ENCODE measurements around the gene CD24. TPM values are rescaled to one million over a fixed set of nuclear protein-coding genes. Genes with fewer than 3 reads are reported as not detected.

CD24 gene
- total and polyA plus RNA-seq, 2 of the 8 experiments (the other 6 are each of a cell fraction or from before 2014, with no cell fraction given) = 2,134 to 2,327 TPM

DNA sequence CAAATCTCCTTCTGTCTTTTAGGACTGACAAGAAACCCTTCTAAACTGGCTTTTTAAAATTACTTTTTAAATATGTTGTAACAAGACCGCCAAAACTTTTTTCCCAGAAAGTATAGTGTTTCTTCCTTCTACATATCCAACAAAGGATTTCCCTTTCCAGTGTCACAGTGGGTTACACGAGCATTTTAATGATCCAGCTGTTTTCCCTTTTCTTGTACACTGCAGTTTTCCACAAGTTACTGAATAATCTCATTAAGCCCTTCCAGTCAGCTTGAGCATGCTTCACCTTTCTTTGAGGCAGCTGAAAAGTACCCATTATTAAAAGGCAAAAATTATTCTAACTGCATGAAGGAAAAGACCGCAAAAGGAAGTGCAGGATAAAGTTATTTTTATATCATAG, 48.6 kb downstream of the CD24 start:
- H2AFZ ChIP-seq (ENCODE audit: low read length) = no peak overlapping the region
- H3K9me3 ChIP-seq (ENCODE audit: insufficient read depth in 2 of 2, low read depth in 1 of 2, low read length in 1 of 2) = no peaks in the 10 kb centered on the region
- H3K27ac ChIP-seq (ENCODE audit: low read depth, low read length) = no peak overlapping the region
- no peak overlapping the region for H4K5ac ChIP-seq (ENCODE audit: insufficient read length, low read depth, low read length)
- H2AK5ac ChIP-seq (ENCODE audit: low read depth, low read length) = no peak overlapping the region
- no peak for DNase-seq (ENCODE audit: low read depth in 1 of 2, low spot score in 2 of 2)
- no peak overlapping the region for H2BK20ac ChIP-seq (ENCODE audit: low read length)
- H2BK12ac ChIP-seq (ENCODE audit: low read depth, low read length) = no peak overlapping the region
- no peaks in the 10 kb centered on the region for H3K27me3 ChIP-seq (replicated peaks in 1 of 4; ENCODE audit: control insufficient read depth in 3 of 4, extremely low read depth in 1 of 4, insufficient read depth in 3 of 4, low read length in 3 of 4)
- no peak overlapping the region for H2BK5ac ChIP-seq (ENCODE audit: low read depth, low read length)
- H3K56ac ChIP-seq (replicated peaks; ENCODE audit: insufficient read length, low read depth, low read length) = no peak overlapping the region
- peaks cover 0 to 4% (median 0%) of the 10 kb centered on the region in 4 experiments; a peak in 3 of 7 replicates for H3K4me1 ChIP-seq (replicated peaks in 1 of 4; ENCODE audit: control insufficient read depth in 3 of 4, insufficient read depth in 4 of 4, low read length in 3 of 4)
- H4K20me1 ChIP-seq (replicated peaks in 1 of 2; ENCODE audit: control insufficient read depth in 1 of 2, insufficient read depth in 2 of 2, low read length in 2 of 2) = no peaks in the 10 kb centered on the region
- no peak overlapping the region for H2BK15ac ChIP-seq (ENCODE audit: low read length)
- H4K91ac ChIP-seq (replicated peaks; ENCODE audit: insufficient read length, low read length) = no peak overlapping the region
- H3K23ac ChIP-seq (ENCODE audit: insufficient read length) = no peak overlapping the region
- no peaks in the 10 kb centered on the region for H3K79me1 ChIP-seq (ENCODE audit: low read depth, low read length)
- WGBS, 2 experiments (ENCODE audit: extremely low coverage in 1 of 2, insufficient coverage in 1 of 2, insufficient read length in 1 of 2, insufficient replicate concordance in 2 of 2, low coverage in 1 of 2, low lambda C conversion rate in 2 of 2, missing lambda C conversion rate in 1 of 2) = 83% methylated on average over 3 of the region's 3 CpGs; no CpG with 5 or more reads in 1 of the 2 experiments
- no peak overlapping the region for H3K9ac ChIP-seq (replicated peaks in 1 of 4; ENCODE audit: extremely low read depth in 1 of 4, low read depth in 3 of 4, low read length in 3 of 4)
- no peak overlapping the region for H3K14ac ChIP-seq (ENCODE audit: insufficient read length)
- H3K4me3 ChIP-seq (ENCODE audit: extremely low read depth in 1 of 4, insufficient read depth in 2 of 4, low read depth in 3 of 4, low read length in 4 of 4) = no peak overlapping the region
- H3K79me2 ChIP-seq (ENCODE audit: control insufficient read depth in 1 of 2, insufficient read depth in 2 of 2, low read length in 2 of 2) = no peaks in the 10 kb centered on the region
- no peaks in the 10 kb centered on the region for H3K23me2 ChIP-seq (ENCODE audit: low read depth, low read length)
- no peaks in the 10 kb centered on the region for H3K36me3 ChIP-seq (ENCODE audit: control insufficient read depth in 2 of 4, insufficient read depth in 4 of 4, low read length in 3 of 4)
- ChIA-PET POLR2A (ENCODE audit: partially characterized antibody) (no interaction called here), CTCF (ENCODE audit: partially characterized antibody) (no interaction called here)
- no peak for FAIRE-seq
- no peak overlapping the region for H3K18ac ChIP-seq (ENCODE audit: extremely low read depth, low read length)
- no peak for TF ChIP-seq NRF1 (IDR thresholded peaks at IDR 0.05; ENCODE audit: low read depth, low read length)
- no peak for TF ChIP-seq CTCF (IDR thresholded peaks at IDR 0.05; ENCODE audit: control extremely low read depth in 1 of 3, insufficient read depth in 1 of 3, low read depth in 1 of 3, low read length in 3 of 3)
- TF ChIP-seq SIX5 (IDR thresholded peaks at IDR 0.05; ENCODE audit: low read depth, low read length) = no peak
- TF ChIP-seq SIN3A (conservative IDR thresholded peaks at IDR 0.05 in 1 of 2, IDR thresholded peaks at IDR 0.05 in 1 of 2; ENCODE audit: low read depth in 1 of 2, low read length in 2 of 2) = no peak
- no peak for TF ChIP-seq CTBP2 (IDR thresholded peaks at IDR 0.05; ENCODE audit: borderline replicate concordance, insufficient read depth, insufficient read length, low read length)
- TF ChIP-seq RBBP5 (IDR thresholded peaks at IDR 0.05; ENCODE audit: borderline replicate concordance, low read depth, low read length) = no peak
- TF ChIP-seq NANOG (IDR thresholded peaks at IDR 0.05; ENCODE audit: insufficient read depth, low read depth, low read length, poor library complexity, severe bottlenecking) = no peak
- TF ChIP-seq POLR2AphosphoS5 (IDR thresholded peaks at IDR 0.05; ENCODE audit: low read depth, low read length) = no peak
- TF ChIP-seq TAF1 (IDR thresholded peaks at IDR 0.05; ENCODE audit: low read depth, low read length) = no peak
- H3K4me2 ChIP-seq (ENCODE audit: insufficient read depth in 1 of 2, low read depth in 2 of 2, low read length in 2 of 2) = no peak overlapping the region
- H4K8ac ChIP-seq (ENCODE audit: extremely low read depth, insufficient read depth, low read length) = no peak overlapping the region
- H2BK120ac ChIP-seq (replicated peaks; ENCODE audit: low read depth, low read length) = no peak overlapping the region
- H3K4ac ChIP-seq (replicated peaks; ENCODE audit: insufficient read length, low read depth, low read length) = no peak overlapping the region

Measured in H1 (cell line).